Measurements from ENCODE around the gene DCAF17. TPM values are rescaled to one million over a fixed set of nuclear protein-coding genes. Genes with fewer than 3 reads are reported as not detected.

Gene DCAF17
- total and polyA plus RNA-seq, 9 donors: 10.5 to 20.0 (median 13.2) TPM

GRCh38 chr2:171394164-171394740, 39.8 kb upstream of the DCAF17 start:
- H3K27ac ChIP-seq (ENCODE audit: low read length): no peak overlapping the region
- H3K36me3 ChIP-seq (ENCODE audit: control insufficient read depth, insufficient read depth, low read length): no peaks in the 10 kb centered on the region
- no CpG with 5 or more reads among the region's 1 CpG for WGBS (ENCODE audit: insufficient coverage)
- H3K9me3 ChIP-seq (replicated peaks; ENCODE audit: control insufficient read depth, low read depth, low read length): no peaks in the 10 kb centered on the region
- H3K4me3 ChIP-seq (ENCODE audit: low read length): no peak overlapping the region
- no peaks in the 10 kb centered on the region for H3K4me1 ChIP-seq (ENCODE audit: control insufficient read depth, insufficient read depth, low read length)
- no peaks in the 10 kb centered on the region for H3K27me3 ChIP-seq (ENCODE audit: control insufficient read depth, insufficient read depth, low read length)
- no peak for DNase-seq

- H3K27me3 ChIP-seq (ENCODE audit: control insufficient read depth, insufficient read depth, low read length): no peaks in the 10 kb centered on the region
- H3K9me3 ChIP-seq (replicated peaks; ENCODE audit: control insufficient read depth, low read depth, low read length): peaks cover 7% of the 10 kb centered on the region
- H3K4me1 ChIP-seq (ENCODE audit: control insufficient read depth, insufficient read depth, low read length): no peaks in the 10 kb centered on the region
- DNase-seq: no peak
- H3K4me3 ChIP-seq (ENCODE audit: low read length): no peak overlapping the region
- H3K27ac ChIP-seq (ENCODE audit: low read length): no peak overlapping the region
- H3K36me3 ChIP-seq (ENCODE audit: control insufficient read depth, insufficient read depth, low read length): no peaks in the 10 kb centered on the region
Observed at GRCh38 chr2:171399292-171399691, 34.7 kb upstream of the DCAF17 start.

DNA sequence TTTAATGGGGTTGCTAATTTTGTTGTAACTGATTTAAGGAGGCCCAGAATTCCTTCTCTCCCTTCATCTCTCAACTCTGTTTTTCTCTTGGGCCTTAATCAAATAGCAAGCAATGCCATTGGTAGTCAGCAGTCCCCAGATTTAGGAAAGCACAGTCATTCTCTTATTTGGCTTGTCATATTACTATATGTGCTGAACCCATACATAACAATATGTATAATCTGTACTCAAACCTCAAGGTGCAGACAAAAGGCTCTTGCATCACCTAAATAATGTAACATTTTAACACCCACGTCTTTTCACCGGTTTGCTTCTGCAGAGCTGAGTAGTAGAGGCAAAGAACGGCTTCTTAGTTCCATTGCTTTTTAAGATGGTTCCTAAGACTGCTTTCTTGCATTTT, 33.6 kb upstream of the DCAF17 start:
- no peak overlapping the region for H3K27ac ChIP-seq (ENCODE audit: low read length)
- H3K36me3 ChIP-seq (ENCODE audit: control insufficient read depth, insufficient read depth, low read length): no peaks in the 10 kb centered on the region
- H3K4me3 ChIP-seq (ENCODE audit: low read length): no peak overlapping the region
- no peak for DNase-seq
- WGBS (ENCODE audit: insufficient coverage): no CpG with 5 or more reads among the region's 3 CpGs
- H3K27me3 ChIP-seq (ENCODE audit: control insufficient read depth, insufficient read depth, low read length): no peaks in the 10 kb centered on the region
- H3K4me1 ChIP-seq (ENCODE audit: control insufficient read depth, insufficient read depth, low read length): no peaks in the 10 kb centered on the region
- H3K9me3 ChIP-seq (replicated peaks; ENCODE audit: control insufficient read depth, low read depth, low read length): peaks cover 7% of the 10 kb centered on the region

DNA sequence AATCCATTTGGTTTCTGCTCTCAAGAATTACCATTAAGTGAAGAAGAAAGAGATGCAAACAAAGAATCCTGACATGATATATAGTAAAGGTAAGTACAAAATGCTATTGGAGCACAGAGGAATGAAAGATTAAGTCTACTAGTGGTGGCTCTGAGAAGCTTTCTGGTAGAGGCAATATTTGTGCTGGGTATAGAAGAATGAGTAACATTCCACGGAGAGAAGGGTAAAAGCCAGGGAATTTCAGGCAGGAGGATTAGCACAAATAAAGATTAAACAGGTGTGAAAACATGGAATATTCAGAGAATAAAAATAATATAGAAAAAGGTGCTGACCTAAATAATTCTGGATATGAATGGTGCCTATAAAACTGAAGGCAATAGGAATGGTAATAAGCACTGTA, 32.1 kb upstream of the DCAF17 start:
- Histone ChIP-seq H3K27me3 (ENCODE audit: control insufficient read depth, insufficient read depth, low read length) (no peaks in the 10 kb centered on the region), H3K36me3 (ENCODE audit: control insufficient read depth, insufficient read depth, low read length) (no peaks in the 10 kb centered on the region), H3K9me3 (replicated peaks; ENCODE audit: control insufficient read depth, low read depth, low read length) (peaks cover 7% of the 10 kb centered on the region), H3K4me1 (ENCODE audit: control insufficient read depth, insufficient read depth, low read length) (no peaks in the 10 kb centered on the region), H3K27ac (ENCODE audit: low read length) (no peak overlapping the region), H3K4me3 (ENCODE audit: low read length) (no peak overlapping the region)
- no CpG with 5 or more reads among the region's 1 CpG for WGBS (ENCODE audit: insufficient coverage)
- no peak for DNase-seq

GRCh38 chr2:171402906-171403580, 31.0 kb upstream of the DCAF17 start:
- Histone ChIP-seq H3K9me3 (replicated peaks; ENCODE audit: control insufficient read depth, low read depth, low read length) (peaks cover 7% of the 10 kb centered on the region), H3K4me1 (ENCODE audit: control insufficient read depth, insufficient read depth, low read length) (no peaks in the 10 kb centered on the region)
- WGBS (ENCODE audit: insufficient coverage): 100% methylated on average over 1 of the region's 4 CpGs

GRCh38 chr2:171404261-171404660, 29.8 kb upstream of the DCAF17 start:
- no peak overlapping the region for H3K27ac ChIP-seq (ENCODE audit: low read length)
- peaks cover 7% of the 10 kb centered on the region for H3K9me3 ChIP-seq (replicated peaks; ENCODE audit: control insufficient read depth, low read depth, low read length)
- 95% methylated on average over 4 of the region's 5 CpGs for WGBS (ENCODE audit: insufficient coverage)
- DNase-seq: no peak
- no peaks in the 10 kb centered on the region for H3K27me3 ChIP-seq (ENCODE audit: control insufficient read depth, insufficient read depth, low read length)
- H3K36me3 ChIP-seq (ENCODE audit: control insufficient read depth, insufficient read depth, low read length): no peaks in the 10 kb centered on the region
- no peaks in the 10 kb centered on the region for H3K4me1 ChIP-seq (ENCODE audit: control insufficient read depth, insufficient read depth, low read length)
- no peak overlapping the region for H3K4me3 ChIP-seq (ENCODE audit: low read length)

More at GRCh38 chr2:171402906-171403580, 31.0 kb upstream of the DCAF17 start:
- Histone ChIP-seq H3K36me3 (ENCODE audit: control insufficient read depth, insufficient read depth, low read length) (no peaks in the 10 kb centered on the region), H3K27me3 (ENCODE audit: control insufficient read depth, insufficient read depth, low read length) (no peaks in the 10 kb centered on the region), H3K27ac (ENCODE audit: low read length) (no peak overlapping the region), H3K4me3 (ENCODE audit: low read length) (no peak overlapping the region)
- no peak for DNase-seq

GRCh38 chr2:171404719-171405118, 29.3 kb upstream of the DCAF17 start:
- no peak overlapping the region for H3K27ac ChIP-seq (ENCODE audit: low read length)
- peaks cover 7% of the 10 kb centered on the region for H3K9me3 ChIP-seq (replicated peaks; ENCODE audit: control insufficient read depth, low read depth, low read length)
- DNase-seq: no peak
- no CpG with 5 or more reads among the region's 2 CpGs for WGBS (ENCODE audit: insufficient coverage)
- H3K27me3 ChIP-seq (ENCODE audit: control insufficient read depth, insufficient read depth, low read length): no peaks in the 10 kb centered on the region
- no peak overlapping the region for H3K4me3 ChIP-seq (ENCODE audit: low read length)
- H3K4me1 ChIP-seq (ENCODE audit: control insufficient read depth, insufficient read depth, low read length): peaks cover 3% of the 10 kb centered on the region
- H3K36me3 ChIP-seq (ENCODE audit: control insufficient read depth, insufficient read depth, low read length): no peaks in the 10 kb centered on the region

DNA sequence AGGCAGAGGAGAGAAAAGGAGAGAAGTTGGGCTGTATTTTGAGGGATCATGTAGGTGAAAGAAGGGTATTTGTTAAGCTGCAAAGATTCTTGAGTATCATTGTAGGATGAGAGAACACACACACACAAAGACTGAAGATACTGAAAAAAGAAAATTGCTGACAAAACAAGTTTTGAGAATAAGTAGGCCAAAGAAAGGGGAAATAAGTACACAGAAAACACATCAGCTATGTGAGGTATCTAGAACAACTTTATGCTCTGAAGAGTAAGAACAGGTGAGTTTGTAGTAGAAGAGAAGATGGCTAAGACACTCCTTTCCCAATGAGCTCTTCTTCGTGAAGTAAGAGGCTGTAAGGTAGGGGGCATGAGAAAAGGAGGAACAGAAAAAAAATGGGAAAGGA, 28.5 kb upstream of the DCAF17 start:
- no CpG with 5 or more reads among the region's 1 CpG for WGBS (ENCODE audit: insufficient coverage)
- H3K36me3 ChIP-seq (ENCODE audit: control insufficient read depth, insufficient read depth, low read length): no peaks in the 10 kb centered on the region
- H3K9me3 ChIP-seq (replicated peaks; ENCODE audit: control insufficient read depth, low read depth, low read length): peaks cover 7% of the 10 kb centered on the region
- H3K27me3 ChIP-seq (ENCODE audit: control insufficient read depth, insufficient read depth, low read length): no peaks in the 10 kb centered on the region
- no peak overlapping the region for H3K4me3 ChIP-seq (ENCODE audit: low read length)
- DNase-seq: no peak
- H3K27ac ChIP-seq (ENCODE audit: low read length): no peak overlapping the region
- peaks cover 3% of the 10 kb centered on the region for H3K4me1 ChIP-seq (ENCODE audit: control insufficient read depth, insufficient read depth, low read length)

- H3K27me3 ChIP-seq (ENCODE audit: control insufficient read depth, insufficient read depth, low read length): no peaks in the 10 kb centered on the region
- peaks cover 7% of the 10 kb centered on the region for H3K9me3 ChIP-seq (replicated peaks; ENCODE audit: control insufficient read depth, low read depth, low read length)
- H3K4me1 ChIP-seq (ENCODE audit: control insufficient read depth, insufficient read depth, low read length): peaks cover 3% of the 10 kb centered on the region
- no peaks in the 10 kb centered on the region for H3K36me3 ChIP-seq (ENCODE audit: control insufficient read depth, insufficient read depth, low read length)
- WGBS (ENCODE audit: insufficient coverage): no CpG with 5 or more reads among the region's 1 CpG
- no peak overlapping the region for H3K4me3 ChIP-seq (ENCODE audit: low read length)
- no peak overlapping the region for H3K27ac ChIP-seq (ENCODE audit: low read length)
- no peak for DNase-seq
Observed at GRCh38 chr2:171406044-171406443, 28.0 kb upstream of the DCAF17 start.

DNA sequence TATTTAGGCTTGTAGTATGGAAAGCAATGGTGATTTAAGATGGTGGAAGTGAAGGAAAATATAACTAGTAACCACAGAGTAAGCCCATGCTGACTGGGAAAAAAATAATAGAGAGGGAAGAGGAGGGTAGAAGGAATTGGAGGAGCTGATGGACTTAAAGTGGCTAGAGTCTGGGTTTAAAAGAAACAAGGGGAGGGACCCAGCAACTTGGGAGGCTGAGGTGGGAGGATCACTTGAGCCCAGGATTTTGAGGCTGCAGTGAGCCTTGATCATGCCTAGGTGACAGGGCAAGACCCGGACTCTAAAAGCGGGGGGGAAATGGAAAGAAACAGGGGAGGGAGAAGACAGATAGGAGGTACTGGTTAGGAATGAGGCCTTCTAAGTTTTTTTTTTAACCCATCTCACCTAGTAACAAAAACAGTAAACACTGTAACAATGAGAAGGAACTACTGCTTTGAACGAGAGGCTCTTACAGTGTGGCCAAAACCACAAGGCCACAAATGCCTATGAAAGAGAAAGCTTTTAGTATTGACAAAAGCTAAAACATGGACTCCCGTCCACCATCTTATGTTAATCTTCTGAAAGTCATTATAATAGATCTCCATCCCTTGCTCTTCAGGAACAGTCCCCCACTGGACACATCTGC, 26.9 kb upstream of the DCAF17 start:
- no peak overlapping the region for H3K27ac ChIP-seq (ENCODE audit: low read length)
- H3K36me3 ChIP-seq (ENCODE audit: control insufficient read depth, insufficient read depth, low read length): no peaks in the 10 kb centered on the region
- peaks cover 3% of the 10 kb centered on the region for H3K4me1 ChIP-seq (ENCODE audit: control insufficient read depth, insufficient read depth, low read length)
- no peak for DNase-seq
- H3K9me3 ChIP-seq (replicated peaks; ENCODE audit: control insufficient read depth, low read depth, low read length): peaks cover 3% of the 10 kb centered on the region
- no CpG with 5 or more reads among the region's 4 CpGs for WGBS (ENCODE audit: insufficient coverage)
- H3K27me3 ChIP-seq (ENCODE audit: control insufficient read depth, insufficient read depth, low read length): no peaks in the 10 kb centered on the region
- H3K4me3 ChIP-seq (ENCODE audit: low read length): no peak overlapping the region

Data from muscle of leg (tissue), 11 donors.